GM19099 (cell line): ENCODE data around the gene NKX2-3.

ENCODE experiments used
- POLR2A ChIP-seq: IDR thresholded peaks from 3 replicates; pipeline ENCODE4 v1.6.1; 2011; ENCODE audit warnings: low read depth; ENCODE audit not compliant: insufficient read length; ENCODE audit errors: extremely low read depth

Gene NKX2-3

GRCh38 chr10:99548041-99548530 lies 15.3 kb downstream of the NKX2-3 start:
- no peak for TF ChIP-seq POLR2A

- no peak for TF ChIP-seq POLR2A
Observed at GRCh38 chr10:99551158-99551557, 18.4 kb downstream of the NKX2-3 start.

GRCh38 chr10:99551616-99552015 lies 18.9 kb downstream of the NKX2-3 start:
- no peak for TF ChIP-seq POLR2A

- no peak for TF ChIP-seq POLR2A
Observed at GRCh38 chr10:99555371-99555770, 22.6 kb downstream of the NKX2-3 start.

GRCh38 chr10:99555825-99556523 lies 23.2 kb downstream of the NKX2-3 start:
- TF ChIP-seq POLR2A, result no peak

- TF ChIP-seq POLR2A, result no peak
Observed at GRCh38 chr10:99557044-99557443, 24.3 kb downstream of the NKX2-3 start.

GRCh38 chr10:99558708-99559107 lies 26.0 kb downstream of the NKX2-3 start:
- TF ChIP-seq POLR2A, result no peak

- no peak for TF ChIP-seq POLR2A
Observed at GRCh38 chr10:99560277-99561126, 27.8 kb downstream of the NKX2-3 start.

- TF ChIP-seq POLR2A, result no peak
Observed at GRCh38 chr10:99562631-99563030, 29.9 kb downstream of the NKX2-3 start.

- no peak for TF ChIP-seq POLR2A
Observed at GRCh38 chr10:99564361-99564760, 31.6 kb downstream of the NKX2-3 start.

GRCh38 chr10:99565166-99565565 lies 32.4 kb downstream of the NKX2-3 start:
- no peak for TF ChIP-seq POLR2A

GRCh38 chr10:99569253-99569939 lies 36.7 kb downstream of the NKX2-3 start:
- TF ChIP-seq POLR2A, result no peak

GRCh38 chr10:99569961-99570360 lies 37.2 kb downstream of the NKX2-3 start:
- no peak for TF ChIP-seq POLR2A

GRCh38 chr10:99571816-99572215 lies 39.1 kb downstream of the NKX2-3 start:
- no peak for TF ChIP-seq POLR2A

GRCh38 chr10:99573790-99574189 lies 41.0 kb downstream of the NKX2-3 start:
- no peak for TF ChIP-seq POLR2A
